GM18951 (cell line): ENCODE results near the gene NPLOC4.
A peak's percentile ranks its signal among the peaks of the same experiment; 100 is the strongest.
"Not testable (repeated sequence)": the region's sequence is repeated elsewhere in the genome, so short reads cannot be mapped to it uniquely, and the experiment has no call there.

Source experiments
- POLR2A ChIP-seq: IDR thresholded peaks from 4 replicates; pipeline ENCODE4 v1.6.1; 2011; ENCODE audit warnings: mild to moderate bottlenecking; ENCODE audit not compliant: insufficient read length, insufficient read depth; ENCODE audit errors: extremely low read depth
- in situ Hi-C: fragments of 300-500 bp; cut with MboI; formaldehyde crosslinking; loops from one replicate; pipeline ENCODE4 v1.12.0; 2022; ENCODE audit warnings: low sequenced_read_pairs, mixed read lengths, inconsistent platforms; ENCODE audit not compliant: unreplicated experiment

NPLOC4 gene

GRCh38 chr17:81538651-81539570, 98.0 kb downstream of the NPLOC4 start:
- TF ChIP-seq POLR2A = no peak
- in situ Hi-C loops = no loop called here

- in situ Hi-C loops = no loop called here
- TF ChIP-seq POLR2A = no peak
Measured at GRCh38 chr17:81537856-81538555, 98.9 kb downstream of the NPLOC4 start.

GRCh38 chr17:81537343-81537855, 99.5 kb downstream of the NPLOC4 start:
- TF ChIP-seq POLR2A = no peak
- in situ Hi-C loops = no loop called here

- in situ Hi-C loops = no loop called here
- TF ChIP-seq POLR2A = peak; percentile 3
Measured at GRCh38 chr17:81536299-81537290, 100.3 kb downstream of the NPLOC4 start.

GRCh38 chr17:81535480-81536298, 101.2 kb downstream of the NPLOC4 start:
- no peak for TF ChIP-seq POLR2A
- in situ Hi-C loops = no loop called here

GRCh38 chr17:81535007-81535328, 101.9 kb downstream of the NPLOC4 start:
- in situ Hi-C loops = no loop called here
- TF ChIP-seq POLR2A = no peak

GRCh38 chr17:81534157-81535006, 102.5 kb downstream of the NPLOC4 start:
- TF ChIP-seq POLR2A = no peak
- in situ Hi-C loops = no loop called here

- in situ Hi-C loops = no loop called here
- TF ChIP-seq POLR2A = no peak
Measured at GRCh38 chr17:81533339-81534141, 103.4 kb downstream of the NPLOC4 start.

GRCh38 chr17:81532490-81533287, 104.2 kb downstream of the NPLOC4 start:
- no peak for TF ChIP-seq POLR2A
- in situ Hi-C loops = no loop called here

- in situ Hi-C loops = not testable (repeated sequence)
Measured at GRCh38 chr17:81531998-81532404, 104.9 kb downstream of the NPLOC4 start.

- in situ Hi-C loops = not testable (repeated sequence)
Measured at GRCh38 chr17:81531013-81531412, 105.9 kb downstream of the NPLOC4 start.
